Measurements from ENCODE around the gene HNRNPH3.

The HNRNPH3 gene

GRCh38 chr10:68336754-68337351 is 5.0 kb downstream of the HNRNPH3 start:
- no peak for DNase-seq (ENCODE audit: low read depth in 1 of 2, low spot score in 1 of 2)
- no peak for TF ChIP-seq CTCF (IDR thresholded peaks at IDR 0.05; ENCODE audit: insufficient read depth, low read length)
- TF ChIP-seq REST (IDR thresholded peaks at IDR 0.05; ENCODE audit: insufficient replicate concordance, low read depth) = no peak
- no peak for TF ChIP-seq POLR2AphosphoS5 (IDR thresholded peaks at IDR 0.05; ENCODE audit: low read depth)
- TF ChIP-seq GABPA (IDR thresholded peaks at IDR 0.05; ENCODE audit: low read depth) = no peak
- no peak for TF ChIP-seq SPI1 (IDR thresholded peaks at IDR 0.05; ENCODE audit: borderline replicate concordance, low read depth)
- H3K27ac ChIP-seq (replicated peaks) = no peak overlapping the region
- no peaks in the 10 kb centered on the region for H3K27me3 ChIP-seq (ENCODE audit: insufficient read depth, poor library complexity, severe bottlenecking)
- H3K4me3 ChIP-seq (replicated peaks; ENCODE audit: insufficient read depth, low read length) = no peak overlapping the region; the same call in 1 of the 2 replicates

- no peak for TF ChIP-seq POLR2AphosphoS5 (IDR thresholded peaks at IDR 0.05; ENCODE audit: low read depth)
- H3K27me3 ChIP-seq (ENCODE audit: insufficient read depth, poor library complexity, severe bottlenecking) = no peaks in the 10 kb centered on the region
- no peak overlapping the region for H3K4me3 ChIP-seq (replicated peaks; ENCODE audit: insufficient read depth, low read length)
- H3K27ac ChIP-seq (replicated peaks) = no peak overlapping the region
- no peak for DNase-seq (ENCODE audit: low read depth in 1 of 2, low spot score in 1 of 2)
These were observed 8.7 kb downstream of the HNRNPH3 start for GRCh38 chr10:68340358-68341080.

- H3K27ac ChIP-seq (replicated peaks) = no peak overlapping the region
- no peaks in the 10 kb centered on the region for H3K27me3 ChIP-seq (ENCODE audit: insufficient read depth, poor library complexity, severe bottlenecking)
- DNase-seq (ENCODE audit: low read depth in 1 of 2, low spot score in 1 of 2) = no peak
- no peak overlapping the region for H3K4me3 ChIP-seq (replicated peaks; ENCODE audit: insufficient read depth, low read length)
- no peak for TF ChIP-seq CTCF (IDR thresholded peaks at IDR 0.05; ENCODE audit: insufficient read depth, low read length)
- no peak for TF ChIP-seq REST (IDR thresholded peaks at IDR 0.05; ENCODE audit: insufficient replicate concordance, low read depth)
- TF ChIP-seq GABPA (IDR thresholded peaks at IDR 0.05; ENCODE audit: low read depth) = no peak
These were observed 11.1 kb downstream of the HNRNPH3 start for GRCh38 chr10:68342909-68343516.

- Histone ChIP-seq H3K4me3 (replicated peaks; ENCODE audit: insufficient read depth, low read length) (no peak overlapping the region), H3K27me3 (ENCODE audit: insufficient read depth, poor library complexity, severe bottlenecking) (no peaks in the 10 kb centered on the region), H3K27ac (replicated peaks) (no peak overlapping the region)
- DNase-seq (ENCODE audit: low read depth in 1 of 2, low spot score in 1 of 2) = no peak
- TF ChIP-seq CTCF (IDR thresholded peaks at IDR 0.05; ENCODE audit: insufficient read depth, low read length) (no peak), SPI1 (IDR thresholded peaks at IDR 0.05; ENCODE audit: borderline replicate concordance, low read depth) (no peak), POLR2AphosphoS5 (IDR thresholded peaks at IDR 0.05; ENCODE audit: low read depth) (no peak), GABPA (IDR thresholded peaks at IDR 0.05; ENCODE audit: low read depth) (no peak), REST (IDR thresholded peaks at IDR 0.05; ENCODE audit: insufficient replicate concordance, low read depth) (no peak)
These were observed 13.8 kb downstream of the HNRNPH3 start for GRCh38 chr10:68345621-68346020.
